Inflammatory macrophage treated with lipopolysaccharide for 1 hour (primary cell): ENCODE data around the gene CDH2.

ENCODE experiments used
- DNase-seq, 2 donors: peaks; one replicate each; pipeline ENCODE4 v3.0.0-alpha.2; 2020 to 2022

Gene CDH2

GRCh38 chr18:28125051-28125450, 51.9 kb downstream of the CDH2 start:
- no peak for DNase-seq

- no peak for DNase-seq
These were observed 52.5 kb downstream of the CDH2 start for GRCh38 chr18:28124131-28125029.

- DNase-seq, result no peak
These were observed 53.4 kb downstream of the CDH2 start for GRCh38 chr18:28123401-28124030.

- DNase-seq, result no peak
These were observed 56.0 kb downstream of the CDH2 start for GRCh38 chr18:28120828-28121515.

GRCh38 chr18:28116461-28116860, 60.5 kb downstream of the CDH2 start:
- no peak for DNase-seq

GRCh38 chr18:28115149-28115550, 61.8 kb downstream of the CDH2 start:
- no peak for DNase-seq

- no peak for DNase-seq
These were observed 62.5 kb downstream of the CDH2 start for GRCh38 chr18:28114472-28114871.

GRCh38 chr18:28113271-28114029, 63.5 kb downstream of the CDH2 start:
- DNase-seq, result no peak

- no peak for DNase-seq
These were observed 64.9 kb downstream of the CDH2 start for GRCh38 chr18:28112056-28112470.

GRCh38 chr18:28110924-28111323, 66.0 kb downstream of the CDH2 start:
- no peak for DNase-seq

GRCh38 chr18:28109781-28110560, 67.0 kb downstream of the CDH2 start:
- DNase-seq, result no peak

- no peak for DNase-seq
These were observed 68.1 kb downstream of the CDH2 start for GRCh38 chr18:28108814-28109213.

- no peak for DNase-seq
These were observed 68.7 kb downstream of the CDH2 start for GRCh38 chr18:28108254-28108653.

- no peak for DNase-seq
These were observed 77.7 kb downstream of the CDH2 start for GRCh38 chr18:28099237-28099636.

- DNase-seq, result no peak
These were observed 81.3 kb downstream of the CDH2 start for GRCh38 chr18:28095631-28096030.

- DNase-seq, result no peak
These were observed 81.9 kb downstream of the CDH2 start for GRCh38 chr18:28095041-28095440.

GRCh38 chr18:28091197-28091596, 85.7 kb downstream of the CDH2 start:
- DNase-seq, result no peak

- DNase-seq, result no peak
These were observed 88.5 kb downstream of the CDH2 start for GRCh38 chr18:28088477-28088876.

GRCh38 chr18:28086670-28087552, 90.0 kb downstream of the CDH2 start:
- DNase-seq, result no peak

- DNase-seq, result no peak
These were observed 95.4 kb downstream of the CDH2 start for GRCh38 chr18:28081516-28081915.

GRCh38 chr18:28080876-28081300, 96.0 kb downstream of the CDH2 start:
- DNase-seq, result no peak
